Liver (tissue), 3 donors: Measurements from ENCODE around the gene TXN.

Source experiments
- FOXA2 ChIP-seq: IDR thresholded peaks from 2 replicates; pipeline ENCODE4 v1.6.1; 2016; ENCODE audit warnings: antibody characterized with exemption
- JUND ChIP-seq, 2 donors: IDR thresholded peaks; 2 replicates each; pipeline ENCODE4 v1.6.1; 2016; ENCODE audit warnings: antibody characterized with exemption in 2 of 2
- RAD21 ChIP-seq, 2 donors: IDR thresholded peaks; 2 replicates each; pipeline ENCODE4 v1.6.1; 2016; ENCODE audit warnings: antibody characterized with exemption in 2 of 2, mild to moderate bottlenecking in 2 of 2
- TAF1 ChIP-seq: conservative IDR thresholded peaks from 2 replicates; pipeline ENCODE4 v1.6.1; 2016; ENCODE audit warnings: antibody characterized with exemption, mild to moderate bottlenecking
- TF ChIP-seq, protein P1 (sequence below): fragments of 150-350 bp; IDR thresholded peaks from 2 replicates; pipeline ENCODE4 v1.5.1; 2017; ENCODE audit warnings: improper control_type of control experiment, low read depth, low read length; ENCODE audit not compliant: missing input control
- TF ChIP-seq, protein P2 (sequence below): IDR thresholded peaks from 2 replicates; pipeline ENCODE4 v1.6.1; 2016; ENCODE audit warnings: antibody characterized with exemption
- donor health status: healthy.
- donor health status: healthy.

DNA sequence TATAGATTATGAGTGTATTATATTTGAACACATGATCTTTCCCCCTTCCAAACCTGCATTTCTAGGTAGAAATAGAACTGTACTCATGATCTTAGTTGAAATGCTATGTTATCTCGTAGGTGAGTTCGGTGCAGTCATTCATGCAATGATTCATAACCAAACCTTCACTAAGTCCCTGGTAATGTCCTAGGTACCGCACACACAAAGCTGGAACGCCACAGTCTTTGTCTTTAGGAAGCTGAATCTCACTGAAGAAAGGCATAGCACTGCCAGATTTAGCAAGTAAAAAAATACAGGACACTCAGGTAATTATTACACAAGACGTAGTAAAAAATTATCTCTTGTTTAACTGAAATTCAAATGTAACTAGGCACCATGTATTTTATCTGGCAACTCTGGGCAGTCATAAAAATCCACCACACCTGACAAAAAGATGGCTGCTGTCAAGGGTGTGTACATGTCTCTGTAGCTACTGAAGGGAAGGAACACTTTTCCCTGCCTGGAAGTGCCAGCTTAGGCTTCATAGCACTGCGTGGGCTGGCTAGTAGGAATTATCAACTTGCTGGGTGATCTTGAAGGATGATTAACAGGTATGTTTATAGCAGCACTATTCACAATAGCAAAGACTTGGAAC is 28.0 kb upstream of the TXN start:
- TF ChIP-seq, protein P1, sequence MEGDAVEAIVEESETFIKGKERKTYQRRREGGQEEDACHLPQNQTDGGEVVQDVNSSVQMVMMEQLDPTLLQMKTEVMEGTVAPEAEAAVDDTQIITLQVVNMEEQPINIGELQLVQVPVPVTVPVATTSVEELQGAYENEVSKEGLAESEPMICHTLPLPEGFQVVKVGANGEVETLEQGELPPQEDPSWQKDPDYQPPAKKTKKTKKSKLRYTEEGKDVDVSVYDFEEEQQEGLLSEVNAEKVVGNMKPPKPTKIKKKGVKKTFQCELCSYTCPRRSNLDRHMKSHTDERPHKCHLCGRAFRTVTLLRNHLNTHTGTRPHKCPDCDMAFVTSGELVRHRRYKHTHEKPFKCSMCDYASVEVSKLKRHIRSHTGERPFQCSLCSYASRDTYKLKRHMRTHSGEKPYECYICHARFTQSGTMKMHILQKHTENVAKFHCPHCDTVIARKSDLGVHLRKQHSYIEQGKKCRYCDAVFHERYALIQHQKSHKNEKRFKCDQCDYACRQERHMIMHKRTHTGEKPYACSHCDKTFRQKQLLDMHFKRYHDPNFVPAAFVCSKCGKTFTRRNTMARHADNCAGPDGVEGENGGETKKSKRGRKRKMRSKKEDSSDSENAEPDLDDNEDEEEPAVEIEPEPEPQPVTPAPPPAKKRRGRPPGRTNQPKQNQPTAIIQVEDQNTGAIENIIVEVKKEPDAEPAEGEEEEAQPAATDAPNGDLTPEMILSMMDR: no peak
- no peak for TF ChIP-seq TAF1
- TF ChIP-seq, protein P2, sequence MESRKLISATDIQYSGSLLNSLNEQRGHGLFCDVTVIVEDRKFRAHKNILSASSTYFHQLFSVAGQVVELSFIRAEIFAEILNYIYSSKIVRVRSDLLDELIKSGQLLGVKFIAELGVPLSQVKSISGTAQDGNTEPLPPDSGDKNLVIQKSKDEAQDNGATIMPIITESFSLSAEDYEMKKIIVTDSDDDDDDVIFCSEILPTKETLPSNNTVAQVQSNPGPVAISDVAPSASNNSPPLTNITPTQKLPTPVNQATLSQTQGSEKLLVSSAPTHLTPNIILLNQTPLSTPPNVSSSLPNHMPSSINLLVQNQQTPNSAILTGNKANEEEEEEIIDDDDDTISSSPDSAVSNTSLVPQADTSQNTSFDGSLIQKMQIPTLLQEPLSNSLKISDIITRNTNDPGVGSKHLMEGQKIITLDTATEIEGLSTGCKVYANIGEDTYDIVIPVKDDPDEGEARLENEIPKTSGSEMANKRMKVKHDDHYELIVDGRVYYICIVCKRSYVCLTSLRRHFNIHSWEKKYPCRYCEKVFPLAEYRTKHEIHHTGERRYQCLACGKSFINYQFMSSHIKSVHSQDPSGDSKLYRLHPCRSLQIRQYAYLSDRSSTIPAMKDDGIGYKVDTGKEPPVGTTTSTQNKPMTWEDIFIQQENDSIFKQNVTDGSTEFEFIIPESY: no peak
- no peak for TF ChIP-seq RAD21 (IDR thresholded peaks at IDR 0.05)
- no peak for TF ChIP-seq FOXA2
- no peak for TF ChIP-seq JUND (IDR thresholded peaks at IDR 0.05)
